Mesenchymal stem cell (in vitro differentiated cells and primary cell): ENCODE measurements around the gene RASGRP2.

Source experiments
- DNase-seq: peaks from one replicate; pipeline ENCODE4 v3.0.0-alpha.2; 2013
- H2AFZ ChIP-seq: one replicate; pipeline ENCODE4 v1.6.1; 2013; ENCODE audit warnings: low read depth, mild to moderate bottlenecking, control low read depth, inconsistent platforms, low read length, moderate library complexity
- H2AK5ac ChIP-seq: 2 replicates; pipeline ENCODE4 v1.6.1; 2013; ENCODE audit warnings: low read length, moderate library complexity, mild to moderate bottlenecking, inconsistent platforms; ENCODE audit not compliant: severe bottlenecking
- H2BK120ac ChIP-seq: one replicate; pipeline ENCODE4 v1.6.1; 2013; ENCODE audit warnings: low read depth, mild to moderate bottlenecking, inconsistent platforms, low read length, moderate library complexity
- H2BK12ac ChIP-seq, 2 experiments: one replicate each; pipeline ENCODE4 v1.6.1; 2013; ENCODE audit warnings: inconsistent platforms in 2 of 2, low read length in 2 of 2, mild to moderate bottlenecking in 2 of 2, moderate library complexity in 2 of 2, control low read depth in 1 of 2
- H2BK15ac ChIP-seq: one replicate; pipeline ENCODE4 v1.6.1; 2013; ENCODE audit warnings: mild to moderate bottlenecking, low read depth, inconsistent platforms; ENCODE audit not compliant: poor library complexity, severe bottlenecking
- H2BK5ac ChIP-seq: 2 replicates; pipeline ENCODE4 v1.6.1; 2013; ENCODE audit warnings: low read depth, mild to moderate bottlenecking, low read length, control low read depth, inconsistent platforms; ENCODE audit not compliant: poor library complexity, severe bottlenecking
- H3K14ac ChIP-seq, 2 experiments: one replicate each; pipeline ENCODE4 v1.6.1; 2013; ENCODE audit warnings: inconsistent platforms in 2 of 2, low read length in 2 of 2, control low read depth in 1 of 2, mild to moderate bottlenecking in 1 of 2, moderate library complexity in 1 of 2
- H3K18ac ChIP-seq, 2 experiments: one replicate each; pipeline ENCODE4 v1.6.1; 2013; ENCODE audit warnings: inconsistent platforms in 2 of 2, low read length in 2 of 2, control low read depth in 1 of 2, low read depth in 1 of 2, mild to moderate bottlenecking in 1 of 2
- H3K23ac ChIP-seq, 2 experiments: one replicate each; pipeline ENCODE4 v1.6.1; 2013; ENCODE audit warnings: inconsistent platforms in 2 of 2, low read length in 2 of 2, mild to moderate bottlenecking in 2 of 2, moderate library complexity in 2 of 2, control low read depth in 1 of 2
- H3K27ac ChIP-seq: 2 replicates; pipeline ENCODE4 v1.5.1; 2013; ENCODE audit warnings: mild to moderate bottlenecking, moderate library complexity, low read length, control low read depth, inconsistent platforms; ENCODE audit not compliant: poor library complexity, severe bottlenecking
- H3K27me3 ChIP-seq, 2 experiments: 2 replicates each; pipeline versions ENCODE4 v1.6.1 to v1.7.0; 2013; ENCODE audit warnings: low read length in 2 of 2, mild to moderate bottlenecking in 2 of 2, moderate library complexity in 2 of 2, control low read depth in 1 of 2, inconsistent platforms in 1 of 2; ENCODE audit not compliant: control insufficient read depth in 1 of 2, insufficient read depth in 1 of 2
- H3K36me3 ChIP-seq, 2 experiments: 2 replicates each; pipeline versions ENCODE4 v1.6.1 to v1.7.0; 2013; ENCODE audit warnings: low read length in 2 of 2, control low read depth in 1 of 2, inconsistent platforms in 1 of 2, low read depth in 1 of 2, mild to moderate bottlenecking in 1 of 2; ENCODE audit not compliant: insufficient read depth in 2 of 2, control insufficient read depth in 1 of 2
- H3K4ac ChIP-seq, 2 experiments: one replicate each; pipeline ENCODE4 v1.6.1; 2013; ENCODE audit warnings: inconsistent platforms in 2 of 2, low read length in 2 of 2, mild to moderate bottlenecking in 2 of 2, moderate library complexity in 2 of 2, control low read depth in 1 of 2, low read depth in 1 of 2
- H3K4me1 ChIP-seq: 2 replicates; pipeline ENCODE4 v1.6.1; 2013; ENCODE audit warnings: low read depth, low read length, control low read depth; ENCODE audit not compliant: control insufficient read depth, insufficient read depth
- H3K4me2 ChIP-seq: 2 replicates; pipeline ENCODE4 v1.6.1; 2013; ENCODE audit warnings: low read length, mild to moderate bottlenecking, inconsistent platforms; ENCODE audit not compliant: poor library complexity, severe bottlenecking
- H3K4me3 ChIP-seq, 2 experiments: 2 replicates each; pipeline versions ENCODE4 v1.5.1 to v1.7.0; 2013; ENCODE audit warnings: low read length in 2 of 2, mild to moderate bottlenecking in 2 of 2, control low read depth in 1 of 2, low read depth in 1 of 2; ENCODE audit not compliant: insufficient read depth in 1 of 2
- H3K79me1 ChIP-seq: replicated peaks from 2 replicates; pipeline ENCODE4 v1.6.1; 2013; ENCODE audit warnings: mild to moderate bottlenecking, control low read depth, low read length, inconsistent platforms; ENCODE audit not compliant: poor library complexity, severe bottlenecking
- H3K9ac ChIP-seq: 2 replicates; pipeline ENCODE4 v1.7.0; 2013; ENCODE audit warnings: mild to moderate bottlenecking, low read length, moderate library complexity
- H3K9me3 ChIP-seq: 2 replicates; pipeline ENCODE4 v1.7.0; 2013; ENCODE audit warnings: mild to moderate bottlenecking, low read length; ENCODE audit not compliant: control insufficient read depth
- H4K8ac ChIP-seq: one replicate; pipeline ENCODE4 v1.6.1; 2013; ENCODE audit warnings: inconsistent platforms, mild to moderate bottlenecking, low read length, moderate library complexity
- H4K91ac ChIP-seq: one replicate; pipeline ENCODE4 v1.6.1; 2013; ENCODE audit warnings: mild to moderate bottlenecking, low read length, inconsistent platforms
- WGBS: methylation state at CpG from one replicate; pipeline ENCODE4 v1.1.7; 2013; ENCODE audit warnings: mixed read lengths; 5-methylcytosine and 5-hydroxymethylcytosine counted together

RASGRP2 gene

GRCh38 chr11:64723117-64723906 lies 20.6 kb downstream of the RASGRP2 start, which contains the start of gene NRXN2:
NRXN2 (minus strand) TSS chr11:64723197; CDS start chr11:64713699, 9,498 bp downstream.
- peak within 1 kb of the TSS; percentile 74 for H3K9ac ChIP-seq
- WGBS, result 3% methylated on average over 55 of the region's 66 CpGs

DNA sequence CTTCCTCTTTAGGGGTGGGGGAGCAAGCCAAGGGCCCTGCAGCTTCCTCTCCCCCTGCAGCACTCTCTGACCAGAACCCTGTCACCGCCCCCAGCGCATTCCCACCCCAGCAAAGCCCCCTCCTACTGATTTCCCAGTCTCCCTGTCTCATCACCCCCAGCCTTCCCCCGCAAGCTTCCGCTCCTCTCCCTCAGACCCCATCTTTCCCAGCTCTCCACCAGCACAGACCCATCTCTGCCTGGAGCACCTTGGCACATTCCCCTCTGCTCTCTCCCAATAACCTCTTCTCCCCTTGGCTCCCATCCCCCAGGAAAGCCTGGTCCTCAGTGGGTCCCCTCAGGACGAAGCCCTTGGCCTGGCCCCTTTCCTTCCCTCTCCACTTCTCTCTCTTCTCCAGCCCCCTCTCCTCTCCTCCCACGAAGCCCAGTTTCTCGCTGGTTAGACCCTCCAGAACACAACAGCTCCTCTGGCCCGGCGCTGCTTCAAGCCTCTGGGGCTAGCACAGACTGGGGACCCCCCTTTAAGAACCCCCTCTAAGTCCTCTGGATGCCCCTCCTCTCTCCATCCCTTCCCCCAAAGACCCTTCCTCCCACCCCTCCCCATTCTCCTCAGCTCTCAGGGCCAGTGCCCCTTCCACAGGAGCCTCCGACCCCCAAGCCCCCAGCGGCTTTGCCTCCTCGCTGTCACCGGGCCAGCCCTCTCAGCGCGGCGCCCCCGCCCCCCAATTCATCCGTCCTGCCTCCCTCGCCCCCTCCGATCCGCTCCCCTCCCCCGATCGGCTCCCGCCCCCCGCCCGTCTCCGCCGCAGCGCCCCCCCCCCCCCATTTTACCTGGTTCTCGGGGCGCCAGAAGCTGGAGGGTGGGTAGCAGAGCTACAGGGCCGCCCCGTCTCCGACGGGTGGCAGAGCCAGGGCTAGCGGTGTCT lies 21.5 kb downstream of the RASGRP2 start:
- WGBS, result 44% methylated on average over 18 of the region's 36 CpGs

More at GRCh38 chr11:64723117-64723906, 20.6 kb downstream of the RASGRP2 start, which contains the start of gene NRXN2:
- Histone ChIP-seq H2AFZ (peak within 1 kb of the TSS; percentile 99), H3K4ac (no peak within 1 kb of the TSS), H4K91ac (peak within 1 kb of the TSS; percentile 52), H2BK5ac (no peak within 1 kb of the TSS), H2BK12ac (no peak within 1 kb of the TSS), H4K8ac (peak within 1 kb of the TSS; percentile 88), H2AK5ac (no peak within 1 kb of the TSS), H3K23ac (peak within 1 kb of the TSS in 1 of 2 experiments; percentile 61), H3K14ac (peak within 1 kb of the TSS in 1 of 2 experiments; percentile 62), H3K36me3 (no peaks in the 10 kb centered on the region), H3K27ac (no peak within 1 kb of the TSS), H2BK120ac (no peak within 1 kb of the TSS), H3K18ac (peak within 1 kb of the TSS; percentile 76 to 77), H3K9me3 (no peaks in the 10 kb centered on the region), H3K4me3 (peak within 1 kb of the TSS; percentile 61 to 74), H2BK15ac (peak within 1 kb of the TSS; percentile 57), H3K79me1 (no peaks in the 10 kb centered on the region), H3K4me1 (peaks cover 11% of the 10 kb centered on the region), H3K4me2 (peak within 1 kb of the TSS; percentile 99), H3K27me3 (peaks cover 75 to 76% of the 10 kb centered on the region in 2 experiments)
- peak; percentile 80 for DNase-seq

GRCh38 chr11:64721359-64721699 lies 22.6 kb downstream of the RASGRP2 start:
- WGBS, result 87% methylated on average over 3 of the region's 3 CpGs
- Histone ChIP-seq H3K18ac (no peak overlapping the region), H3K23ac (no peak overlapping the region), H2BK15ac (no peak overlapping the region), H4K8ac (no peak overlapping the region), H2AFZ (no peak overlapping the region), H3K27me3 (peaks cover 81 to 82% of the 10 kb centered on the region in 2 experiments), H3K9me3 (no peaks in the 10 kb centered on the region), H3K4me1 (peaks cover 9% of the 10 kb centered on the region), H3K79me1 (no peaks in the 10 kb centered on the region), H2BK12ac (no peak overlapping the region), H2BK120ac (no peak overlapping the region), H3K36me3 (no peaks in the 10 kb centered on the region), H3K4ac (no peak overlapping the region), H4K91ac (no peak overlapping the region), H3K14ac (no peak overlapping the region), H3K4me2 (no peak overlapping the region), H3K27ac (no peak overlapping the region), H2BK5ac (no peak overlapping the region), H3K4me3 (no peak overlapping the region), H2AK5ac (no peak overlapping the region), H3K9ac (no peak overlapping the region)
- no peak for DNase-seq

More for the DNA sequence above, 21.5 kb downstream of the RASGRP2 start:
- no peak overlapping the region for H3K14ac ChIP-seq
- H3K18ac ChIP-seq, result no peak overlapping the region
- H2BK12ac ChIP-seq, result no peak overlapping the region
- no peak overlapping the region for H4K91ac ChIP-seq
- no peaks in the 10 kb centered on the region for H3K9me3 ChIP-seq
- H3K27ac ChIP-seq, result no peak overlapping the region
- no peak overlapping the region for H2AK5ac ChIP-seq
- no peak overlapping the region for H3K23ac ChIP-seq
- H3K4me3 ChIP-seq, result no peak overlapping the region
- peaks cover 77 to 79% of the 10 kb centered on the region in 2 experiments for H3K27me3 ChIP-seq
- H2AFZ ChIP-seq, result no peak overlapping the region
- no peak overlapping the region for H3K4ac ChIP-seq
- no peak overlapping the region for H2BK5ac ChIP-seq
- no peaks in the 10 kb centered on the region for H3K36me3 ChIP-seq
- no peaks in the 10 kb centered on the region for H3K79me1 ChIP-seq
- no peak overlapping the region for H4K8ac ChIP-seq
- H3K4me2 ChIP-seq, result no peak overlapping the region
- no peak overlapping the region for H3K9ac ChIP-seq
- H3K4me1 ChIP-seq, result peaks cover 11% of the 10 kb centered on the region
- H2BK15ac ChIP-seq, result no peak overlapping the region
- no peak overlapping the region for H2BK120ac ChIP-seq
- DNase-seq, result no peak
